ENCODE results near the gene TMC1. TPM values are rescaled to one million over a fixed set of nuclear protein-coding genes. Genes with fewer than 3 reads are reported as not detected.

The TMC1 gene
- total and polyA plus RNA-seq, 2 of the 8 experiments (the other 6 are each of a cell fraction or from before 2014, with no cell fraction given): 0.95 to 0.98 TPM

DNA sequence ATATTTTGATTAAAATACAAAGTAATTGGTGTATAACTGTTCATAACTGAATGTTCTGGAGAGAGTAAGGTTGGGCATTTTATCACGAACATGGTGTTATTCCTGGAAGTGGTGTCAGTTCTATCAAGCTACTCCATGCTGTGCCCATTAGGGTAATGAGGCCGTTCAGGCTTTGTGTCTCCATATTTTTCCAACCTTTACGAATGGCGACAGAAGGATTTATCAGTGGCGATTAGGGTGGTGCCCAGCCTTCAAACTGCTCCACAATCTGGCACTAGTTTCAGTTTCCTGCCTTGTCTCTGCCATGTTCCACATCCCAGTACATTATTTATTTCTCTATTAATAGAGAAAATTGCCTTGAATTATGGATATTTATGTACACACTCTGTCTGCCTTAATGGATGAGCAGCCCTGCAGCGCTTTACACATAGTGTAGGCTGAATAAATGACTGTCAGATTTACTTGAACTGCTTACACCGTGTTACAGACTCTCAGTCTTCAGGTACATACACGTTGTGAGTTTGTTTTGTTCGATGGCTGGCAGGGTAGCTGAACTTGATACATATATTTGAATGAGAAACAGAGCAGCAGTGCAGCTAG lies 23.9 kb upstream of the TMC1 start (continued):
- TF ChIP-seq, protein P1, sequence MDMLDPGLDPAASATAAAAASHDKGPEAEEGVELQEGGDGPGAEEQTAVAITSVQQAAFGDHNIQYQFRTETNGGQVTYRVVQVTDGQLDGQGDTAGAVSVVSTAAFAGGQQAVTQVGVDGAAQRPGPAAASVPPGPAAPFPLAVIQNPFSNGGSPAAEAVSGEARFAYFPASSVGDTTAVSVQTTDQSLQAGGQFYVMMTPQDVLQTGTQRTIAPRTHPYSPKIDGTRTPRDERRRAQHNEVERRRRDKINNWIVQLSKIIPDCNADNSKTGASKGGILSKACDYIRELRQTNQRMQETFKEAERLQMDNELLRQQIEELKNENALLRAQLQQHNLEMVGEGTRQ (IDR thresholded peaks at IDR 0.05; ENCODE audit: low read length): no peak
- TF ChIP-seq JUND (IDR thresholded peaks at IDR 0.05; ENCODE audit: low read length): no peak

All from H1 (cell line).